Neural progenitor cell (in vitro differentiated cells): ENCODE results near the gene PCSK4. TPM values are rescaled to one million over a fixed set of nuclear protein-coding genes. Genes with fewer than 3 reads are reported as not detected.

ENCODE experiments used
- DNase-seq: peaks from one replicate; pipeline ENCODE4 v3.0.0-alpha.2; 2016; ENCODE audit warnings: low spot score
- H2AFZ ChIP-seq: fragments of 200-600 bp; sonication (generic); replicated peaks from 2 replicates; pipeline ENCODE4 v1.6.1; 2016; ENCODE audit warnings: antibody characterized with exemption
- H3F3A ChIP-seq: fragments of 200-600 bp; sonication (generic); 2 replicates; pipeline ENCODE4 v1.6.1; 2016; ENCODE audit warnings: antibody characterized with exemption, low read depth
- H3K27ac ChIP-seq: fragments of 200-600 bp; sonication (generic); 2 replicates; pipeline ENCODE4 v1.5.1; 2016; ENCODE audit warnings: mild to moderate bottlenecking
- H3K27me3 ChIP-seq: fragments of 200-600 bp; sonication (generic); 2 replicates; pipeline ENCODE4 v1.6.1; 2016; ENCODE audit warnings: mild to moderate bottlenecking, moderate library complexity
- H3K36me3 ChIP-seq: fragments of 200-600 bp; sonication (generic); 2 replicates; pipeline ENCODE4 v1.5.1; 2016
- H3K4me1 ChIP-seq: fragments of 200-600 bp; sonication (generic); 2 replicates; pipeline ENCODE4 v1.6.1; 2016; ENCODE audit warnings: mixed run types
- H3K4me2 ChIP-seq: fragments of 200-600 bp; sonication (generic); 2 replicates; pipeline ENCODE4 v1.6.1; 2016
- H3K4me3 ChIP-seq: fragments of 200-600 bp; sonication (generic); 2 replicates; pipeline ENCODE4 v1.5.1; 2016
- H3K79me2 ChIP-seq: fragments of 200-600 bp; sonication (generic); 2 replicates; pipeline ENCODE4 v1.6.1; 2016; ENCODE audit warnings: low read depth
- H3K9ac ChIP-seq: fragments of 200-600 bp; sonication (generic); 2 replicates; pipeline ENCODE4 v1.6.1; 2016
- H3K9me3 ChIP-seq: fragments of 200-600 bp; sonication (generic); 2 replicates; pipeline ENCODE4 v1.5.1; 2016; ENCODE audit warnings: low read depth
- H4K20me1 ChIP-seq: fragments of 200-600 bp; sonication (generic); 2 replicates; pipeline ENCODE4 v1.6.1; 2016; ENCODE audit warnings: low read depth
- H3K27ac Mint-ChIP-seq: 3 replicates; pipeline ENCODE4 v1.8.0; 2021; ENCODE audit warnings: mixed read lengths
- H3K27me3 Mint-ChIP-seq: 2 replicates; pipeline ENCODE4 v1.8.0; 2022; ENCODE audit warnings: low read depth, mild to moderate bottlenecking, inconsistent platforms, moderate library complexity, mixed read lengths; ENCODE audit not compliant: insufficient read depth
- H3K36me3 Mint-ChIP-seq: 3 replicates; pipeline ENCODE4 v1.8.0; 2021; ENCODE audit warnings: mixed read lengths
- H3K4me1 Mint-ChIP-seq: 3 replicates; pipeline ENCODE4 v1.8.0; 2021; ENCODE audit warnings: mixed read lengths
- H3K4me3 Mint-ChIP-seq: 3 replicates; pipeline ENCODE4 v1.8.0; 2021; ENCODE audit warnings: mild to moderate bottlenecking, moderate library complexity, mixed read lengths
- H3K9me3 Mint-ChIP-seq: 3 replicates; pipeline ENCODE4 v1.8.0; 2020; ENCODE audit warnings: mixed read lengths
- CTCF ChIP-seq: fragments of 200-600 bp; sonication (generic); IDR thresholded peaks from 2 replicates; pipeline ENCODE4 v1.5.1; 2017; ENCODE audit warnings: antibody characterized with exemption, mild to moderate bottlenecking
- EZH2 ChIP-seq: fragments of 200-600 bp; sonication (generic); IDR thresholded peaks from 2 replicates; pipeline ENCODE4 v1.6.1; 2017; ENCODE audit warnings: antibody characterized with exemption, mild to moderate bottlenecking, moderate library complexity
- EZH2phosphoT487 ChIP-seq: fragments of 200-600 bp; sonication (generic); IDR thresholded peaks from 2 replicates; pipeline ENCODE4 v1.6.1; 2017; ENCODE audit warnings: antibody characterized with exemption
- total RNA-seq: library from RNA; depleted of rRNA; stranded (reverse); fragments of >200 nt; gene quantifications from 2 replicates; pipeline ENCODE4 v1.2.3, GENCODE V29; 2015; ENCODE audit warnings: low replicate concordance

The PCSK4 gene
- total RNA-seq, 1 donor from 2014 or later, result 3.6 TPM

- Histone ChIP-seq H3K9me3 (no peaks in the 10 kb centered on the region), H3K27ac (no peak overlapping the region), H2AFZ (no peak overlapping the region), H3K36me3 (no peaks in the 10 kb centered on the region), H3K4me3 (no peak overlapping the region), H3K4me1 (no peaks in the 10 kb centered on the region), H3K79me2 (no peaks in the 10 kb centered on the region), H3K9ac (no peak overlapping the region), H3F3A (peaks cover 13% of the 10 kb centered on the region), H3K4me2 (no peak overlapping the region), H3K27me3 (no peaks in the 10 kb centered on the region), H4K20me1 (no peaks in the 10 kb centered on the region)
- H3K9me3 Mint-ChIP-seq, result no peaks in the 10 kb centered on the region
- peaks cover 3% of the 10 kb centered on the region for H3K27me3 Mint-ChIP-seq
- peaks cover 5% of the 10 kb centered on the region for H3K4me1 Mint-ChIP-seq
- H3K27ac Mint-ChIP-seq, result no peak overlapping the region
- no peak for DNase-seq
- H3K36me3 Mint-ChIP-seq, result no peaks in the 10 kb centered on the region
- H3K4me3 Mint-ChIP-seq, result no peak overlapping the region
- no peak for TF ChIP-seq CTCF
- no peak for TF ChIP-seq EZH2phosphoT487
- TF ChIP-seq EZH2, result no peak
Observed at GRCh38 chr19:1483979-1484428, 6.1 kb downstream of the PCSK4 start.

- Mint-ChIP-seq H3K36me3 (no peaks in the 10 kb centered on the region), H3K27ac (no peak overlapping the region), H3K4me3 (no peak overlapping the region), H3K27me3 (peaks cover 3% of the 10 kb centered on the region), H3K4me1 (peaks cover 6% of the 10 kb centered on the region), H3K9me3 (no peaks in the 10 kb centered on the region)
- Histone ChIP-seq H3F3A (peaks cover 13% of the 10 kb centered on the region), H3K4me2 (no peak overlapping the region), H3K79me2 (peaks cover 6% of the 10 kb centered on the region), H3K36me3 (no peaks in the 10 kb centered on the region), H3K27me3 (no peaks in the 10 kb centered on the region), H3K4me3 (no peak overlapping the region), H2AFZ (no peak overlapping the region), H3K4me1 (peaks cover under 1% of the 10 kb centered on the region), H3K27ac (no peak overlapping the region), H3K9ac (no peak overlapping the region), H4K20me1 (peaks cover 5% of the 10 kb centered on the region), H3K9me3 (no peaks in the 10 kb centered on the region)
- no peak for DNase-seq
- TF ChIP-seq CTCF (no peak), EZH2phosphoT487 (no peak), EZH2 (no peak)
Observed at GRCh38 chr19:1483131-1483978, 6.8 kb downstream of the PCSK4 start.

- peaks cover 3% of the 10 kb centered on the region for H3K27me3 Mint-ChIP-seq
- no peak for DNase-seq
- H3F3A ChIP-seq, result peaks cover 13% of the 10 kb centered on the region
Observed at GRCh38 chr19:1482361-1483130, 7.6 kb downstream of the PCSK4 start.

More at GRCh38 chr19:1482361-1483130, 7.6 kb downstream of the PCSK4 start:
- Histone ChIP-seq H3K79me2 (peaks cover 14% of the 10 kb centered on the region), H3K9ac (no peak overlapping the region), H3K4me1 (peaks cover 7% of the 10 kb centered on the region), H3K27ac (no peak overlapping the region), H4K20me1 (peaks cover 13% of the 10 kb centered on the region), H2AFZ (no peak overlapping the region), H3K27me3 (no peaks in the 10 kb centered on the region), H3K4me2 (no peak overlapping the region), H3K9me3 (no peaks in the 10 kb centered on the region), H3K36me3 (no peaks in the 10 kb centered on the region), H3K4me3 (no peak overlapping the region)
- Mint-ChIP-seq H3K36me3 (no peaks in the 10 kb centered on the region), H3K27ac (no peak overlapping the region), H3K4me1 (peaks cover 6% of the 10 kb centered on the region), H3K9me3 (no peaks in the 10 kb centered on the region), H3K4me3 (no peak overlapping the region)
- TF ChIP-seq EZH2, result no peak
- no peak for TF ChIP-seq CTCF
- TF ChIP-seq EZH2phosphoT487, result no peak
